Measurements from ENCODE around the gene SLC15A3.

DNA sequence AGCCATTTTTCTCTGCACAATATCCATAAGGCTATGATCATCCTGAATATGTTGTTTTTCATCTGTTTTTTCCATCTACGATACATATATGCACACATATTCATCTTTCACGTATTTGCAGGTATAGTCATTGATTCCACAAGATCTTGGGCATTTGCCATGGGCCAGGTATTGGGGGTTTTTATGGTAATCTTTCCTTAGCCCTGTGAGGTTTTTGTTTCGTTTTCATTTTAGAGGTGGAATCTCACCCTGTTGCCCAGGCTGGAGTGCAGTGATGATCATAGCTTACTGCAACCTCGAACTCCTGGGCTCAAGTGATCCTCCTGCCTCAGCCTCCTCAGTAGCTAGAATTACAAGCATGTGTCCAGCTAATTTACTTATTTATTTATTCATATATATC, 39.5 kb upstream of the SLC15A3 start:
- TF ChIP-seq GABPA (IDR thresholded peaks at IDR 0.05; ENCODE audit: low read depth) (no peak), EZH2phosphoT487 (IDR thresholded peaks at IDR 0.05; ENCODE audit: borderline replicate concordance, low read depth) (no peak), TAF1 (IDR thresholded peaks at IDR 0.05; ENCODE audit: borderline replicate concordance, low read depth, low read length) (no peak), YY1 (IDR thresholded peaks at IDR 0.05; ENCODE audit: low read depth) (no peak), CHD2 (IDR thresholded peaks at IDR 0.05; ENCODE audit: low read length, partially characterized antibody) (no peak), JUND (IDR thresholded peaks at IDR 0.05) (no peak)
- TF ChIP-seq, protein P1, sequence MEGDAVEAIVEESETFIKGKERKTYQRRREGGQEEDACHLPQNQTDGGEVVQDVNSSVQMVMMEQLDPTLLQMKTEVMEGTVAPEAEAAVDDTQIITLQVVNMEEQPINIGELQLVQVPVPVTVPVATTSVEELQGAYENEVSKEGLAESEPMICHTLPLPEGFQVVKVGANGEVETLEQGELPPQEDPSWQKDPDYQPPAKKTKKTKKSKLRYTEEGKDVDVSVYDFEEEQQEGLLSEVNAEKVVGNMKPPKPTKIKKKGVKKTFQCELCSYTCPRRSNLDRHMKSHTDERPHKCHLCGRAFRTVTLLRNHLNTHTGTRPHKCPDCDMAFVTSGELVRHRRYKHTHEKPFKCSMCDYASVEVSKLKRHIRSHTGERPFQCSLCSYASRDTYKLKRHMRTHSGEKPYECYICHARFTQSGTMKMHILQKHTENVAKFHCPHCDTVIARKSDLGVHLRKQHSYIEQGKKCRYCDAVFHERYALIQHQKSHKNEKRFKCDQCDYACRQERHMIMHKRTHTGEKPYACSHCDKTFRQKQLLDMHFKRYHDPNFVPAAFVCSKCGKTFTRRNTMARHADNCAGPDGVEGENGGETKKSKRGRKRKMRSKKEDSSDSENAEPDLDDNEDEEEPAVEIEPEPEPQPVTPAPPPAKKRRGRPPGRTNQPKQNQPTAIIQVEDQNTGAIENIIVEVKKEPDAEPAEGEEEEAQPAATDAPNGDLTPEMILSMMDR (IDR thresholded peaks at IDR 0.05) = no peak
- TF ChIP-seq, protein P2, sequence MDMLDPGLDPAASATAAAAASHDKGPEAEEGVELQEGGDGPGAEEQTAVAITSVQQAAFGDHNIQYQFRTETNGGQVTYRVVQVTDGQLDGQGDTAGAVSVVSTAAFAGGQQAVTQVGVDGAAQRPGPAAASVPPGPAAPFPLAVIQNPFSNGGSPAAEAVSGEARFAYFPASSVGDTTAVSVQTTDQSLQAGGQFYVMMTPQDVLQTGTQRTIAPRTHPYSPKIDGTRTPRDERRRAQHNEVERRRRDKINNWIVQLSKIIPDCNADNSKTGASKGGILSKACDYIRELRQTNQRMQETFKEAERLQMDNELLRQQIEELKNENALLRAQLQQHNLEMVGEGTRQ (IDR thresholded peaks at IDR 0.05; ENCODE audit: borderline replicate concordance, low read depth, low read length) = no peak
- TF ChIP-seq, protein P3, sequence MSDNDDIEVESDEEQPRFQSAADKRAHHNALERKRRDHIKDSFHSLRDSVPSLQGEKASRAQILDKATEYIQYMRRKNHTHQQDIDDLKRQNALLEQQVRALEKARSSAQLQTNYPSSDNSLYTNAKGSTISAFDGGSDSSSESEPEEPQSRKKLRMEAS (IDR thresholded peaks at IDR 0.05; ENCODE audit: low read depth) = no peak
- TF ChIP-seq, protein P4, sequence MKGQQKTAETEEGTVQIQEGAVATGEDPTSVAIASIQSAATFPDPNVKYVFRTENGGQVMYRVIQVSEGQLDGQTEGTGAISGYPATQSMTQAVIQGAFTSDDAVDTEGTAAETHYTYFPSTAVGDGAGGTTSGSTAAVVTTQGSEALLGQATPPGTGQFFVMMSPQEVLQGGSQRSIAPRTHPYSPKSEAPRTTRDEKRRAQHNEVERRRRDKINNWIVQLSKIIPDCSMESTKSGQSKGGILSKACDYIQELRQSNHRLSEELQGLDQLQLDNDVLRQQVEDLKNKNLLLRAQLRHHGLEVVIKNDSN (IDR thresholded peaks at IDR 0.05; ENCODE audit: borderline replicate concordance, low read depth) = no peak

Data from SK-N-SH (cell line).